H9 (cell line): ENCODE measurements around the gene ADGRD1. TPM values are rescaled to one million over a fixed set of nuclear protein-coding genes. Genes with fewer than 3 reads are reported as not detected.

Source experiments
- DNase-seq: peaks from one replicate; pipeline ENCODE4 v3.0.0-alpha.2; 2017
- H2AFZ ChIP-seq: one replicate; pipeline ENCODE4 v1.6.1; 2013; ENCODE audit warnings: mild to moderate bottlenecking, low read length, control low read depth, moderate library complexity
- H2AK5ac ChIP-seq: 2 replicates; pipeline ENCODE4 v1.6.1; 2013; ENCODE audit warnings: low read length, control low read depth, mixed read lengths; ENCODE audit not compliant: insufficient read length
- H2BK120ac ChIP-seq: one replicate; pipeline ENCODE4 v1.6.1; 2013; ENCODE audit warnings: low read depth, mild to moderate bottlenecking, low read length, control low read depth, inconsistent platforms; ENCODE audit not compliant: poor library complexity, severe bottlenecking
- H2BK12ac ChIP-seq: 2 replicates; pipeline ENCODE4 v1.6.1; 2013; ENCODE audit warnings: low read length, control low read depth, mixed read lengths, low read depth; ENCODE audit not compliant: insufficient read length
- H2BK15ac ChIP-seq: 2 replicates; pipeline ENCODE4 v1.6.1; 2013; ENCODE audit warnings: low read depth, low read length, control low read depth
- H2BK20ac ChIP-seq: one replicate; pipeline ENCODE4 v1.6.1; 2013; ENCODE audit warnings: low read depth, mild to moderate bottlenecking, low read length, control low read depth, inconsistent platforms; ENCODE audit not compliant: poor library complexity, severe bottlenecking
- H2BK5ac ChIP-seq: 2 replicates; pipeline ENCODE4 v1.6.1; 2013; ENCODE audit warnings: low read length, control low read depth, mixed read lengths; ENCODE audit not compliant: insufficient read length
- H3K14ac ChIP-seq: 2 replicates; pipeline ENCODE4 v1.6.1; 2013; ENCODE audit warnings: low read length, control low read depth; ENCODE audit not compliant: insufficient read depth
- H3K18ac ChIP-seq: 2 replicates; pipeline ENCODE4 v1.6.1; 2013; ENCODE audit warnings: low read depth, mild to moderate bottlenecking, mixed read lengths, low read length, control low read depth; ENCODE audit not compliant: insufficient read length
- H3K23ac ChIP-seq: 2 replicates; pipeline ENCODE4 v1.6.1; 2013; ENCODE audit warnings: low read length, control low read depth, mixed read lengths, low read depth; ENCODE audit not compliant: insufficient read length
- H3K23me2 ChIP-seq: 2 replicates; pipeline ENCODE4 v1.6.1; 2013; ENCODE audit warnings: low read depth, mild to moderate bottlenecking, mixed read lengths, low read length, control low read depth; ENCODE audit not compliant: insufficient read length, poor library complexity, severe bottlenecking
- H3K27ac ChIP-seq: 2 replicates; pipeline ENCODE4 v1.5.1; 2013; ENCODE audit warnings: low read length, control low read depth, mixed read lengths, low read depth; ENCODE audit not compliant: insufficient read length
- H3K27me3 ChIP-seq: 2 replicates; pipeline ENCODE4 v1.6.1; 2013; ENCODE audit warnings: low read length, control low read depth, inconsistent platforms; ENCODE audit not compliant: insufficient read depth
- H3K4ac ChIP-seq: 2 replicates; pipeline ENCODE4 v1.6.1; 2013; ENCODE audit warnings: low read depth, mild to moderate bottlenecking, control low read depth, inconsistent platforms, low read length, moderate library complexity
- H3K4me1 ChIP-seq: 2 replicates; pipeline ENCODE4 v1.6.1; 2013; ENCODE audit warnings: low read length, control low read depth, inconsistent platforms; ENCODE audit not compliant: insufficient read depth
- H3K4me2 ChIP-seq: 2 replicates; pipeline ENCODE4 v1.6.1; 2013; ENCODE audit warnings: low read length, control low read depth, mixed read lengths; ENCODE audit not compliant: insufficient read length, insufficient read depth
- H3K56ac ChIP-seq: 2 replicates; pipeline ENCODE4 v1.6.1; 2013; ENCODE audit warnings: low read depth, mild to moderate bottlenecking, mixed read lengths, low read length, control low read depth; ENCODE audit not compliant: insufficient read length
- H3K79me1 ChIP-seq: 2 replicates; pipeline ENCODE4 v1.6.1; 2013; ENCODE audit warnings: low read depth, mild to moderate bottlenecking, moderate library complexity, low read length, control low read depth, inconsistent platforms; ENCODE audit not compliant: insufficient read depth, poor library complexity, severe bottlenecking
- H3K79me2 ChIP-seq: 2 replicates; pipeline ENCODE4 v1.6.1; 2013; ENCODE audit warnings: low read length, control low read depth, inconsistent platforms; ENCODE audit not compliant: insufficient read depth
- H3K9ac ChIP-seq: 2 replicates; pipeline ENCODE4 v1.6.1; 2013; ENCODE audit warnings: low read length, control low read depth, mixed read lengths; ENCODE audit not compliant: insufficient read length; ENCODE audit errors: extremely low read depth
- H3K9me3 ChIP-seq: one replicate; pipeline ENCODE4 v1.6.1; 2013; ENCODE audit warnings: low read depth, low read length, inconsistent platforms; ENCODE audit not compliant: control insufficient read depth
- H3T11ph ChIP-seq: one replicate; pipeline ENCODE4 v1.6.1; 2013; ENCODE audit warnings: mild to moderate bottlenecking, low read length, control low read depth, inconsistent platforms
- H4K20me1 ChIP-seq: one replicate; pipeline ENCODE4 v1.6.1; 2013; ENCODE audit not compliant: control insufficient read depth, insufficient read length, insufficient read depth
- H4K5ac ChIP-seq: 2 replicates; pipeline ENCODE4 v1.6.1; 2013; ENCODE audit warnings: low read depth, mild to moderate bottlenecking, mixed read lengths, low read length, control low read depth; ENCODE audit not compliant: insufficient read length
- H4K8ac ChIP-seq: replicated peaks from 2 replicates; pipeline ENCODE4 v1.6.1; 2013; ENCODE audit warnings: low read length, control low read depth, mixed read lengths, low read depth; ENCODE audit not compliant: insufficient read length
- H4K91ac ChIP-seq: 2 replicates; pipeline ENCODE4 v1.6.1; 2013; ENCODE audit warnings: low read depth, mild to moderate bottlenecking, moderate library complexity, mixed read lengths, low read length, control low read depth; ENCODE audit not compliant: insufficient read length
- H3K27ac Mint-ChIP-seq, 3 experiments: 2 replicates in 2 of 3; 3 replicates in 1 of 3; pipeline ENCODE4 v1.8.0; 2020 to 2021; ENCODE audit warnings: mixed read lengths in 3 of 3, mild to moderate bottlenecking in 1 of 3, moderate library complexity in 1 of 3
- H3K27me3 Mint-ChIP-seq: 2 replicates; pipeline ENCODE4 v1.8.0; 2021; ENCODE audit warnings: low read depth, mild to moderate bottlenecking, moderate library complexity, mixed read lengths
- H3K36me3 Mint-ChIP-seq, 3 experiments: 2 replicates in 2 of 3; 3 replicates in 1 of 3; pipeline ENCODE4 v1.8.0; 2020 to 2021; ENCODE audit warnings: low read depth in 3 of 3, mixed read lengths in 3 of 3; ENCODE audit not compliant: insufficient read depth in 1 of 3
- H3K4me1 Mint-ChIP-seq, 2 experiments: 2 replicates each; pipeline ENCODE4 v1.8.0; 2020; ENCODE audit warnings: mixed read lengths in 2 of 2
- H3K4me3 Mint-ChIP-seq, 2 experiments: 2 replicates in 1 of 2; 3 replicates in 1 of 2; pipeline ENCODE4 v1.8.0; 2020 to 2021; ENCODE audit warnings: mild to moderate bottlenecking in 2 of 2, mixed read lengths in 2 of 2, moderate library complexity in 1 of 2
- H3K9me3 Mint-ChIP-seq, 2 experiments: 2 replicates in 1 of 2; 3 replicates in 1 of 2; pipeline ENCODE4 v1.8.0; 2020; ENCODE audit warnings: mild to moderate bottlenecking in 2 of 2, mixed read lengths in 2 of 2, moderate library complexity in 1 of 2
- CTCF ChIP-seq: fragments of 200-600 bp; sonication (generic); conservative IDR thresholded peaks from 3 replicates; pipeline ENCODE4 v1.8.0; 2021; ENCODE audit warnings: antibody characterized with exemption, mild to moderate bottlenecking
- WGBS: extraction: QIAGEN DNeasy Blood & Tissue Kit; methylation state at CpG from one replicate; pipeline ENCODE4 v1.1.7; 2013; ENCODE audit warnings: missing lambda C conversion rate, low lambda C conversion rate, mixed read lengths; ENCODE audit not compliant: insufficient read length; ENCODE audit errors: extremely low coverage; 5-methylcytosine and 5-hydroxymethylcytosine counted together
- total RNA-seq: library from RNA; stranded (reverse); gene quantifications from 2 replicates; pipeline ENCODE4 v1.2.1, GENCODE V29; 2021

ADGRD1 gene
- total RNA-seq, 1 experiment from 2014 or later: 0.52 TPM

GRCh38 chr12:131024721-131025120, 71.0 kb downstream of the ADGRD1 start:
- Histone ChIP-seq H3K4ac (no peak overlapping the region), H3K9ac (no peak overlapping the region), H2BK12ac (no peak overlapping the region), H4K5ac (no peak overlapping the region), H3K79me2 (no peaks in the 10 kb centered on the region), H3K27me3 (no peaks in the 10 kb centered on the region), H3K23me2 (no peaks in the 10 kb centered on the region), H3K4me2 (no peak overlapping the region), H3K9me3 (no peaks in the 10 kb centered on the region), H3K4me1 (no peaks in the 10 kb centered on the region), H2BK120ac (no peak overlapping the region), H3K14ac (no peak overlapping the region), H4K91ac (no peak overlapping the region), H3K18ac (no peak overlapping the region), H2BK15ac (no peak overlapping the region), H2AFZ (no peak overlapping the region), H3K23ac (no peak overlapping the region), H2BK5ac (no peak overlapping the region), H4K20me1 (no peaks in the 10 kb centered on the region), H4K8ac (no peak overlapping the region), H3K27ac (no peak overlapping the region), H3K56ac (no peak overlapping the region), H3T11ph (no peak overlapping the region), H2AK5ac (no peak overlapping the region), H3K79me1 (no peaks in the 10 kb centered on the region), H2BK20ac (no peak overlapping the region)
- Mint-ChIP-seq H3K27ac (0 out of 7 replicates have a peak overlapping the region, but pooled peaks of 1 of the 3 experiments have one; percentile 53), H3K36me3 (no peaks in the 10 kb centered on the region), H3K4me1 (0 out of 4 replicates have a peak, but pooled peaks cover 0 to 3% of the 10 kb centered on the region in 2 experiments), H3K4me3 (no peak overlapping the region), H3K27me3 (no peaks in the 10 kb centered on the region; the same call in 1 of the 2 replicates), H3K9me3 (no peaks in the 10 kb centered on the region)
- no CpG with 5 or more reads among the region's 11 CpGs for WGBS
- TF ChIP-seq CTCF: no peak
- no peak for DNase-seq
